Stimulated activated CD8-positive, alpha-beta memory T cell treated with anti-CD3 and anti-CD28 coated beads, Interleukin-4, amount 100 ng/mL, for 1 hour (primary cell): ENCODE data around the gene APOC4.

Experiments used
- DNase-seq, 2 donors: peaks; one replicate each; pipeline ENCODE4 v3.0.0-alpha.2; 2020; ENCODE audit warnings: low read depth in 2 of 2, low spot score in 1 of 2

APOC4 gene

GRCh38 chr19:44992336-44993163, 50.5 kb downstream of the APOC4 start:
- DNase-seq = no peak

GRCh38 chr19:44993526-44993925, 51.5 kb downstream of the APOC4 start:
- DNase-seq = no peak

GRCh38 chr19:44993926-44994537, 52.0 kb downstream of the APOC4 start:
- DNase-seq = no peak
